ENCODE data around the gene MYH11.

DNA sequence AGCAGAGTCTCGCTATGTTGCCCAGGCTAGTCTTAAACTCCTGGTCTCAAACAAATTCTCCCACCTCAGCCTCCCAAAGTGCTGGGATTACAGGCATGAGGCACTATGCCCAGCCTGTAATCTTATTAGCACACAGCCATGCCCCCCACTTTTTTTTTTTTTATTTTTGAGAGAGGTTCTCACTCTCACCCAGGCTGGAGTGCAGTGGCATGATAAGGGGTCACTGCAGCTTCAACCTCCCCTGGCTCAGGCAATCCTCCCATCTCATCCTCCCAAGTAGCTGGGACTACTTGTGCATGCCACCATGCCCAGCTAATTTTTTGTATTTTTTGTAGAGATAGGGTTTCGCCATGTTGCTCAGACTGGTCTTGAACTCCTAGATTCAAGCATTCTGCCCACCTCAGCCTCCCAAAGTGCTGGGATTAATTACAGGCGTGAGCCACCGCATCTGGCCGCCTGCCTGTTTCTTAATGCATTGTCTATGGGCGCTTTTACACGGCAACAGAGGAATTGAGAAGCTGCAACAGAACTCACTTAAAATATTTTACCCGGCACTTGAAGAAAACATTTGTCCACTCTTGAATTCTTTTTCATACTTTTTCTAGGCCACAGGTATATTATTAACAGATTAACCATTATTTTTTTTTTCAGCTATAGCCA, 40.4 kb upstream of the MYH11 start:
- TF ChIP-seq, protein P1, sequence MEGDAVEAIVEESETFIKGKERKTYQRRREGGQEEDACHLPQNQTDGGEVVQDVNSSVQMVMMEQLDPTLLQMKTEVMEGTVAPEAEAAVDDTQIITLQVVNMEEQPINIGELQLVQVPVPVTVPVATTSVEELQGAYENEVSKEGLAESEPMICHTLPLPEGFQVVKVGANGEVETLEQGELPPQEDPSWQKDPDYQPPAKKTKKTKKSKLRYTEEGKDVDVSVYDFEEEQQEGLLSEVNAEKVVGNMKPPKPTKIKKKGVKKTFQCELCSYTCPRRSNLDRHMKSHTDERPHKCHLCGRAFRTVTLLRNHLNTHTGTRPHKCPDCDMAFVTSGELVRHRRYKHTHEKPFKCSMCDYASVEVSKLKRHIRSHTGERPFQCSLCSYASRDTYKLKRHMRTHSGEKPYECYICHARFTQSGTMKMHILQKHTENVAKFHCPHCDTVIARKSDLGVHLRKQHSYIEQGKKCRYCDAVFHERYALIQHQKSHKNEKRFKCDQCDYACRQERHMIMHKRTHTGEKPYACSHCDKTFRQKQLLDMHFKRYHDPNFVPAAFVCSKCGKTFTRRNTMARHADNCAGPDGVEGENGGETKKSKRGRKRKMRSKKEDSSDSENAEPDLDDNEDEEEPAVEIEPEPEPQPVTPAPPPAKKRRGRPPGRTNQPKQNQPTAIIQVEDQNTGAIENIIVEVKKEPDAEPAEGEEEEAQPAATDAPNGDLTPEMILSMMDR (IDR thresholded peaks at IDR 0.05 in 8 of 11, conservative IDR thresholded peaks at IDR 0.05 in 3 of 11) = no peak
- no peak for TF ChIP-seq POLR2A (IDR thresholded peaks at IDR 0.05)

All from spleen (tissue), 7 donors.